NCI-H69 (cell line): Measurements from ENCODE around the gene RAI1.

ENCODE experiments used
- DNase-seq: peaks from one replicate; lab custom pipeline; 2025; lab: John Stamatoyannopoulos, UW

Gene RAI1

GRCh38 chr17:17830740-17831207 is 149.5 kb downstream of the RAI1 start:
- DNase-seq: no peak

- DNase-seq: no peak
Measured at GRCh38 chr17:17831208-17832031, 150.2 kb downstream of the RAI1 start.

GRCh38 chr17:17832032-17832363 is 150.7 kb downstream of the RAI1 start:
- no peak for DNase-seq

GRCh38 chr17:17833658-17834357 is 152.6 kb downstream of the RAI1 start:
- no peak for DNase-seq

GRCh38 chr17:17834974-17835373 is 153.7 kb downstream of the RAI1 start:
- DNase-seq: no peak

GRCh38 chr17:17835415-17836249 is 154.4 kb downstream of the RAI1 start:
- DNase-seq: no peak

- DNase-seq: peak; percentile 95
Measured at GRCh38 chr17:17836250-17836817, 155.1 kb downstream of the RAI1 start.

- peak; percentile 55 for DNase-seq
Measured at GRCh38 chr17:17836818-17837379, 155.6 kb downstream of the RAI1 start, which contains the start of gene SREBF1. TSS of gene SREBF1 (minus strand) at chr17:17836986. CDS start at chr17:17836817, 169 bp downstream.

- peak; percentile 33 for DNase-seq
Measured at GRCh38 chr17:17837380-17837821, 156.1 kb downstream of the RAI1 start.

- DNase-seq: peak; percentile 72
Measured at GRCh38 chr17:17837966-17838962, 157.0 kb downstream of the RAI1 start.

- DNase-seq: peak; percentile 92
Measured at GRCh38 chr17:17839791-17840707, 158.8 kb downstream of the RAI1 start.

GRCh38 chr17:17840751-17841591 is 159.7 kb downstream of the RAI1 start:
- peak; percentile 71 for DNase-seq

- peak; percentile 63 for DNase-seq
Measured at GRCh38 chr17:17841601-17842025, 160.4 kb downstream of the RAI1 start.

- no peak for DNase-seq
Measured at GRCh38 chr17:17842111-17842876, 161.0 kb downstream of the RAI1 start.

- no peak for DNase-seq
Measured at GRCh38 chr17:17843096-17843495, 161.8 kb downstream of the RAI1 start.

- no peak for DNase-seq
Measured at GRCh38 chr17:17844079-17844478, 162.8 kb downstream of the RAI1 start.

GRCh38 chr17:17844500-17844899 is 163.2 kb downstream of the RAI1 start:
- no peak for DNase-seq
